AG10803 (cell line): ENCODE measurements around the gene SPACA4.
"Not testable (repeated sequence)": the region's sequence is repeated elsewhere in the genome, so short reads cannot be mapped to it uniquely, and the experiment has no call there.

Experiments
- DNase-seq: peaks from one replicate; pipeline ENCODE4 v3.0.0; 2010; ENCODE audit warnings: low read depth
- H3K4me3 ChIP-seq: 2 replicates; pipeline ENCODE4 v1.5.1; 2011; ENCODE audit warnings: mild to moderate bottlenecking, low read length, control low read depth
- CTCF ChIP-seq: conservative IDR thresholded peaks from 2 replicates; pipeline ENCODE4 v1.5.1; 2011; ENCODE audit warnings: mild to moderate bottlenecking, low read length, control low read depth, inconsistent platforms

The SPACA4 gene

GRCh38 chr19:48628486-48629296, 22.1 kb downstream of the SPACA4 start:
- no peak for TF ChIP-seq CTCF
- no peak for DNase-seq
- no peak overlapping the region for H3K4me3 ChIP-seq

- no peak overlapping the region for H3K4me3 ChIP-seq
- no peak for DNase-seq
- TF ChIP-seq CTCF: no peak
These were observed 22.7 kb downstream of the SPACA4 start for GRCh38 chr19:48629297-48629598.

DNA sequence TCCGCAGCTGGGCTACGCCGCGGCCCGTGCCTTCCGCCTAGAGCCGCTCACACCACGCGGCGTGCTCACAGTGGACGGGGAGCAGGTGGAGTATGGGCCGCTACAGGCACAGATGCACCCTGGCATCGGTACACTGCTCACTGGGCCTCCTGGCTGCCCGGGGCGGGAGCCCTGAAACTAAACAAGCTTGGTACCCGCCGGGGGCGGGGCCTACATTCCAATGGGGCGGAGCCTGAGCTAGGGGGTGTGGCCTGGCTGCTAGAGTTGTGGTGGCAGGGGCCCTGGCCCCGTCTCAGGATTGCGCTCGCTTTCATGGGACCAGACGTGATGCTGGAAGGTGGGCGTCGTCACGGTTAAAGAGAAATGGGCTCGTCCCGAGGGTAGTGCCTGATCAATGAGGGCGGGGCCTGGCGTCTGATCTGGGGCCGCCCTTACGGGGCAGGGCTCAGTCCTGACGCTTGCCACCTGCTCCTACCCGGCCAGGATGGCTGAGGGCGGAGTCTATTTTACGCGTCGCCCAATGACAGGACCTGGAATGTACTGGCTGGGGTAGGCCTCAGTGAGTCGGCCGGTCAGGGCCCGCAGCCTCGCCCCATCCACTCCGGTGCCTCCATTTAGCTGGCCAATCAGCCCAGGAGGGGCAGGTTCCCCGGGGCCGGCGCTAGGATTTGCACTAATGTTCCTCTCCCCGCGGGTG, 23.2 kb downstream of the SPACA4 start:
- no peak overlapping the region for H3K4me3 ChIP-seq
- DNase-seq: no peak
- TF ChIP-seq CTCF: no peak

DNA sequence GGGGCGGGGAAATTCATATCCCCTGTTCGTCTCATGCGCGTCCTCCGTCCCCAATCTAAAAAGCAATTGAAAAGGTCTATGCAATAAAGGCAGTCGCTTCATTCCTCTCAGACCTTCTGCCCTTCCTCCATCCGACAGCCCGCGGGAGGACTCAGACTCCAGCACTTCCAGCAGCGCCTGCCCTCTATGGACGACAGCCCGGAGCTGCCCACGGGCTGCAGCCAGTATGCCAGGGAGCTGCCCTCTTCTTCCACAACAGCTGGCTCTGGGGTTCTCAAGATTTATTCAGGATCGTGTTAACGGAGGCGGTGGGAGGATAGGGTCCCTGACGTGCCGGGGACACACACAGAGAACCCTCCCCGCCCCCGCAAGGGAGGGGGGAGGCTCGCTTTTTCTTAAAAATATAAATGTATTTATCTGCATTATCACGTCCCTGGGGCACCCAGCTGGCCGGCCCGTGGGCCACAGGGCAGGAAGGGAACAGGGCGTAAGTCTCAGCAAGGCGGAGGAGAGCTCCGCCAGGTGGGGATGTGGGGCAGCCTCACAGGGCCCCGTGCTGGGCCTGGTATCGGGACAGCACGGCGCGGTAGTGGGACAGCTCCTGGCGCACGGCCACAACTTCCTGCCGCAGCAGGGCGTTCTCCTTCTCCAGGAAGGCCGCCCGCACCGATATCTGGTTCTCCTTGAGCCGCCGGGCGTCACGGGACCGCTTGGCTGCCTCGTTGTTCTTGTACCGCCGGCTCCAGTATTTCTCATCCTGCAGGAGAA, 23.9 kb downstream of the SPACA4 start:
- TF ChIP-seq CTCF: no peak
- no peak for DNase-seq
- no peak overlapping the region for H3K4me3 ChIP-seq

DNA sequence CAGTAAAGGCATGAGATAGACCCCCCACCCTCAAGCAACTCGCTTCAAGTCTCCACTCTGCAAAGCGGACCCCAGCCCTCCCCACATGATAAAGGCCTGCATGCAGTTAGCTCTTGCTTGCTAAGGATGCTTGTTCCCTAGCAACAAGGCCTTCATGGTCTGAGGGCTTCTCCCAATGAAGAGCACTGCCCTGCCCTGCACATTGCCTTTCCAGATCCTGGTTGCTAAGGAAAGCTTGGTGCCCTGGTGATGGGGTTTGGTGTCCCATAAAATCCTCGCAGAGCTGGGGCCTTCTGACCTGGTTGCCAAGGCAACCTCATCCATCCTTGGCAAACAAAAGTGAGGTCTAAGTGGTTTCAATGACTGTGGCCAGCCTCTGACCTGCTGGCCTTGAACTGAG, 24.7 kb downstream of the SPACA4 start:
- no peak for TF ChIP-seq CTCF
- no peak overlapping the region for H3K4me3 ChIP-seq
- DNase-seq: no peak

DNA sequence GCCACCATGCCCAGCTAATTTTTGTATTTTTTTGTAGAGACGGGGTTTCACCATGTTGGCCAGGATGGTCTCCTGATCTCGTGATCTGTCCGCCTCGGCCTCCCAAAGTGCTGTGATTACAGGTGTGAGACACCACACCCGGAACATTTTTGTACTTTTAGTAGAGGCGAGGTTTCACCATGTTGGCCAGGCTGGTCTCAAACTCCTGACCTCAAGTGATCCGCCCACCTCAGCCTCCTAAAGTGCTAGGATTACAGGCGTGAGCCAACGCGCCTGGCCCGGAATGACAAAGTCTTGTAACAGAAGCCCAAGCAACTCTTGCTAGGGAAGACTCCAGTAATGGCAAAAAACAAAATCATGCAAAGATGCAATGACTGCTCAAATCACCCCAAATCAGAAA, 25.7 kb downstream of the SPACA4 start:
- DNase-seq, H3K4me3 ChIP-seq: not testable (repeated sequence)

- H3K4me3 ChIP-seq: no peak overlapping the region
- peak; percentile 54 for DNase-seq
- no peak; the same call in 1 of the 2 replicates for TF ChIP-seq CTCF
These were observed 26.2 kb downstream of the SPACA4 start for GRCh38 chr19:48632692-48633147.
